Measurements from ENCODE around the gene TK2. TPM values are rescaled to one million over a fixed set of nuclear protein-coding genes. Genes with fewer than 3 reads are reported as not detected.

Gene TK2
- total and polyA plus RNA-seq, 9 of the 15 experiments (the other 6 are each of a cell fraction or from before 2014, with no cell fraction given): 1.1 to 10.2 (median 5.3) TPM

GRCh38 chr16:66458292-66458691, 91.6 kb downstream of the TK2 start:
- Histone ChIP-seq H3K36me3 (ENCODE audit: control insufficient read depth, insufficient read depth, low read length) (no peaks in the 10 kb centered on the region), H3K9me3 (replicated peaks; ENCODE audit: control insufficient read depth, insufficient read depth, low read depth, low read length) (no peaks in the 10 kb centered on the region), H3K4me3 (no peak overlapping the region), H3K79me2 (ENCODE audit: control insufficient read depth, insufficient read depth, low read length) (no peaks in the 10 kb centered on the region), H3K4me1 (replicated peaks in 1 of 2; ENCODE audit: control insufficient read depth in 2 of 2, insufficient read depth in 2 of 2, low read length in 2 of 2) (no peaks in the 10 kb centered on the region), H2AFZ (ENCODE audit: low read depth, low read length) (no peak overlapping the region), H3K27me3 (ENCODE audit: control insufficient read depth in 2 of 2, insufficient read depth in 2 of 2, low read length in 2 of 2) (peaks cover 2 to 10% of the 10 kb centered on the region in 2 experiments), H3K9ac (ENCODE audit: insufficient read depth in 1 of 2, low read depth in 2 of 2, low read length in 2 of 2) (no peak overlapping the region), H3K27ac (ENCODE audit: extremely low read depth, low read depth, low read length) (no peak overlapping the region), H3K9me1 (ENCODE audit: control insufficient read depth, insufficient read depth, low read length) (peaks cover 4% of the 10 kb centered on the region), H3K4me2 (ENCODE audit: insufficient read depth, low read length) (no peak overlapping the region), H4K20me1 (replicated peaks; ENCODE audit: control insufficient read depth, insufficient read depth, low read length) (0 out of 2 replicates have a peak, but pooled peaks cover 4% of the 10 kb centered on the region)
- ChIA-PET CTCF (ENCODE audit: low intra/inter-chr PET ratio) (no interaction called here), POLR2A (no interaction called here)
- no peak for FAIRE-seq
- WGBS (ENCODE audit: insufficient coverage, low coverage, missing lambda C conversion rate): 0% methylated on average over 1 of the region's 5 CpGs
- in situ Hi-C loops (cut with MboI): no loop called here
- ATAC-seq: no peak
- no TSS peak for BruUV-seq (replicated peaks)
- no peak for DNase-seq (ENCODE audit: extremely low read depth in 1 of 4, low spot score in 3 of 4)
- TF ChIP-seq USF1 (CRISPR knock-in tag; IDR thresholded peaks at IDR 0.05): no peak
- TF ChIP-seq CHD2 (IDR thresholded peaks at IDR 0.05; ENCODE audit: low read depth, low read length): no peak
- TF ChIP-seq ZNF324 (CRISPR knock-in tag; IDR thresholded peaks at IDR 0.05): no peak
- no peak for TF ChIP-seq ZMIZ1 (IDR thresholded peaks at IDR 0.05; ENCODE audit: low read depth in 2 of 2, low read length in 2 of 2)
- TF ChIP-seq MAZ (CRISPR knock-in tag; conservative IDR thresholded peaks at IDR 0.05 in 1 of 2, IDR thresholded peaks at IDR 0.05 in 1 of 2): no peak
- no peak for TF ChIP-seq NFYB (IDR thresholded peaks at IDR 0.05; ENCODE audit: extremely low read depth, insufficient read length)
- intact Hi-C loops (cut with micrococcal nuclease): no loop called here

Small RNAs within 50 kb of the gene (small RNA-seq; reads per million reads assigned to genes)
- gene CKLF-CMTM1: not detected

Other genes starting within 250 kb of the TK2 start
Only the 7 nearest of the 8 such genes appear.
- gene CDH5, start 183.4 kb downstream of the TK2 start, total RNA-seq (2014; rRNA removed): not detected in 2 replicates
- gene CDH5, start 183.4 kb downstream of the TK2 start, total RNA-seq (2014; rRNA removed; fragmentation: Illumina TruSeq; extraction: Trizol): not detected in 2 replicates
- not detected in 2 replicates for gene CDH5, start 183.4 kb downstream of the TK2 start, total RNA-seq (2015; rRNA removed; fragmentation: Illumina TruSeq; extraction: Trizol)
- 0.04 TPM in 1 of 2 replicates, not detected in the other for gene CDH5, start 183.4 kb downstream of the TK2 start, total RNA-seq (2021)
- gene CDH5, start 183.4 kb downstream of the TK2 start, polyA plus RNA-seq (2011; rRNA removed): not detected in 2 replicates
- gene CDH5, start 183.4 kb downstream of the TK2 start, polyA plus RNA-seq (2014; fragmentation: Illumina TruSeq; extraction: Trizol): not detected in 2 replicates
- gene CDH5, start 183.4 kb downstream of the TK2 start, polyA plus RNA-seq (2014; fragmentation: Nextera tagmentation; extraction: Ambion mirVana): not detected
- gene CDH5, start 183.4 kb downstream of the TK2 start, polyA plus RNA-seq (2014; rRNA removed): not detected in 2 replicates
- gene BEAN1, start 122.8 kb downstream of the TK2 start, total RNA-seq (2014; rRNA removed): not detected in 2 replicates
- gene BEAN1, start 122.8 kb downstream of the TK2 start, total RNA-seq (2014; rRNA removed; fragmentation: Illumina TruSeq; extraction: Trizol): not detected in 2 replicates
- not detected in 2 replicates for gene BEAN1, start 122.8 kb downstream of the TK2 start, total RNA-seq (2015; rRNA removed; fragmentation: Illumina TruSeq; extraction: Trizol)
- not detected in 2 replicates for gene BEAN1, start 122.8 kb downstream of the TK2 start, total RNA-seq (2021)
- gene BEAN1, start 122.8 kb downstream of the TK2 start, polyA plus RNA-seq (2011; rRNA removed): not detected in 2 replicates
- not detected in 2 replicates for gene BEAN1, start 122.8 kb downstream of the TK2 start, polyA plus RNA-seq (2014; fragmentation: Illumina TruSeq; extraction: Trizol)
- gene BEAN1, start 122.8 kb downstream of the TK2 start, polyA plus RNA-seq (2014; fragmentation: Nextera tagmentation; extraction: Ambion mirVana): not detected
- gene BEAN1, start 122.8 kb downstream of the TK2 start, polyA plus RNA-seq (2014; rRNA removed): not detected in 2 replicates
- gene CKLF, start 2.5 kb upstream of the TK2 start, total RNA-seq (2014; rRNA removed): 99.8 and 113 TPM in 2 replicates
- 89.8 and 91.5 TPM in 2 replicates for gene CKLF, start 2.5 kb upstream of the TK2 start, total RNA-seq (2014; rRNA removed; fragmentation: Illumina TruSeq; extraction: Trizol)
- 93.6 and 111 TPM in 2 replicates for gene CKLF, start 2.5 kb upstream of the TK2 start, total RNA-seq (2015; rRNA removed; fragmentation: Illumina TruSeq; extraction: Trizol)
- 84.8 and 91.1 TPM in 2 replicates for gene CKLF, start 2.5 kb upstream of the TK2 start, total RNA-seq (2021)
- gene CKLF, start 2.5 kb upstream of the TK2 start, polyA plus RNA-seq (2011; rRNA removed): 120 and 126 TPM in 2 replicates
- 118 and 123 TPM in 2 replicates for gene CKLF, start 2.5 kb upstream of the TK2 start, polyA plus RNA-seq (2014; fragmentation: Illumina TruSeq; extraction: Trizol)
- 100 to 1,000 TPM; 305 to 322 TPM for gene CKLF, start 2.5 kb upstream of the TK2 start, polyA plus RNA-seq (2014; fragmentation: Nextera tagmentation; extraction: Ambion mirVana)
- 147 and 173 TPM in 2 replicates for gene CKLF, start 2.5 kb upstream of the TK2 start, polyA plus RNA-seq (2014; rRNA removed)
- gene CMTM1, start 16.3 kb upstream of the TK2 start, total RNA-seq (2014; rRNA removed): 1.1 and 1.9 TPM in 2 replicates
- 0.22 and 0.40 TPM in 2 replicates for gene CMTM1, start 16.3 kb upstream of the TK2 start, total RNA-seq (2014; rRNA removed; fragmentation: Illumina TruSeq; extraction: Trizol)
- gene CMTM1, start 16.3 kb upstream of the TK2 start, total RNA-seq (2015; rRNA removed; fragmentation: Illumina TruSeq; extraction: Trizol): 2.3 and 2.6 TPM in 2 replicates
- 2.4 and 2.7 TPM in 2 replicates for gene CMTM1, start 16.3 kb upstream of the TK2 start, total RNA-seq (2021)
- 0.92 and 1.2 TPM in 2 replicates for gene CMTM1, start 16.3 kb upstream of the TK2 start, polyA plus RNA-seq (2011; rRNA removed)
- gene CMTM1, start 16.3 kb upstream of the TK2 start, polyA plus RNA-seq (2014; fragmentation: Illumina TruSeq; extraction: Trizol): 0.25 and 0.93 TPM in 2 replicates
- gene CMTM1, start 16.3 kb upstream of the TK2 start, polyA plus RNA-seq (2014; fragmentation: Nextera tagmentation; extraction: Ambion mirVana): not detected
- gene CMTM1, start 16.3 kb upstream of the TK2 start, polyA plus RNA-seq (2014; rRNA removed): 0.30 and 0.51 TPM in 2 replicates
- gene CMTM2, start 29.3 kb upstream of the TK2 start, total RNA-seq (2014; rRNA removed): not detected in 2 replicates
- gene CMTM2, start 29.3 kb upstream of the TK2 start, total RNA-seq (2014; rRNA removed; fragmentation: Illumina TruSeq; extraction: Trizol): not detected in 2 replicates
- gene CMTM2, start 29.3 kb upstream of the TK2 start, total RNA-seq (2015; rRNA removed; fragmentation: Illumina TruSeq; extraction: Trizol): not detected in 2 replicates
- not detected in 2 replicates for gene CMTM2, start 29.3 kb upstream of the TK2 start, total RNA-seq (2021)
- not detected in 2 replicates for gene CMTM2, start 29.3 kb upstream of the TK2 start, polyA plus RNA-seq (2011; rRNA removed)
- not detected in 2 replicates for gene CMTM2, start 29.3 kb upstream of the TK2 start, polyA plus RNA-seq (2014; fragmentation: Illumina TruSeq; extraction: Trizol)
- gene CMTM2, start 29.3 kb upstream of the TK2 start, polyA plus RNA-seq (2014; fragmentation: Nextera tagmentation; extraction: Ambion mirVana): not detected
- gene CMTM2, start 29.3 kb upstream of the TK2 start, polyA plus RNA-seq (2014; rRNA removed): not detected in 2 replicates
- gene CMTM3, start 54.6 kb upstream of the TK2 start, total RNA-seq (2014; rRNA removed): 12.9 and 18.3 TPM in 2 replicates
- gene CMTM3, start 54.6 kb upstream of the TK2 start, total RNA-seq (2014; rRNA removed; fragmentation: Illumina TruSeq; extraction: Trizol): 13.1 and 13.4 TPM in 2 replicates
- 15.8 and 17.5 TPM in 2 replicates for gene CMTM3, start 54.6 kb upstream of the TK2 start, total RNA-seq (2015; rRNA removed; fragmentation: Illumina TruSeq; extraction: Trizol)
- gene CMTM3, start 54.6 kb upstream of the TK2 start, total RNA-seq (2021): 33.4 and 34.5 TPM in 2 replicates
- 24.5 and 24.7 TPM in 2 replicates for gene CMTM3, start 54.6 kb upstream of the TK2 start, polyA plus RNA-seq (2011; rRNA removed)
- gene CMTM3, start 54.6 kb upstream of the TK2 start, polyA plus RNA-seq (2014; fragmentation: Illumina TruSeq; extraction: Trizol): 29.1 and 29.8 TPM in 2 replicates
- gene CMTM3, start 54.6 kb upstream of the TK2 start, polyA plus RNA-seq (2014; fragmentation: Nextera tagmentation; extraction: Ambion mirVana): 1 to 10 TPM; 4.6 to 8.3 TPM
- 28.2 and 29.9 TPM in 2 replicates for gene CMTM3, start 54.6 kb upstream of the TK2 start, polyA plus RNA-seq (2014; rRNA removed)
- 11.6 and 13.3 TPM in 2 replicates for gene CMTM4, start 146.6 kb upstream of the TK2 start, total RNA-seq (2014; rRNA removed)
- gene CMTM4, start 146.6 kb upstream of the TK2 start, total RNA-seq (2014; rRNA removed; fragmentation: Illumina TruSeq; extraction: Trizol): 14.9 and 15.2 TPM in 2 replicates
- gene CMTM4, start 146.6 kb upstream of the TK2 start, total RNA-seq (2015; rRNA removed; fragmentation: Illumina TruSeq; extraction: Trizol): 11.1 and 12.3 TPM in 2 replicates
- 19.5 and 19.9 TPM in 2 replicates for gene CMTM4, start 146.6 kb upstream of the TK2 start, total RNA-seq (2021)
- 21.3 and 24.0 TPM in 2 replicates for gene CMTM4, start 146.6 kb upstream of the TK2 start, polyA plus RNA-seq (2011; rRNA removed)
- gene CMTM4, start 146.6 kb upstream of the TK2 start, polyA plus RNA-seq (2014; fragmentation: Illumina TruSeq; extraction: Trizol): 12.5 and 12.9 TPM in 2 replicates
- 1 to 10 TPM; 2.0 to 2.3 TPM for gene CMTM4, start 146.6 kb upstream of the TK2 start, polyA plus RNA-seq (2014; fragmentation: Nextera tagmentation; extraction: Ambion mirVana)
- 13.5 and 16.2 TPM in 2 replicates for gene CMTM4, start 146.6 kb upstream of the TK2 start, polyA plus RNA-seq (2014; rRNA removed)